GM19324 (cell line): ENCODE results near the gene KRTAP10-8.
"Not testable (repeated sequence)": the region's sequence is repeated elsewhere in the genome, so short reads cannot be mapped to it uniquely, and the experiment has no call there.

Experiments
- ATAC-seq: cut with Tn5 transposase; IDR thresholded peaks from one replicate; pipeline ENCODE4 v1.9.1; 2021; ENCODE audit warnings: mild to moderate bottlenecking, moderate library complexity; ENCODE audit not compliant: unreplicated experiment, low FRiP score

Gene KRTAP10-8

GRCh38 chr21:44637851-44638348 lies 26.0 kb downstream of the KRTAP10-8 start:
- ATAC-seq, result not testable (repeated sequence)

GRCh38 chr21:44638506-44639330 lies 26.8 kb downstream of the KRTAP10-8 start:
- not testable (repeated sequence) for ATAC-seq

GRCh38 chr21:44639331-44639655 lies 27.4 kb downstream of the KRTAP10-8 start:
- ATAC-seq, result no peak

GRCh38 chr21:44640761-44641160 lies 28.9 kb downstream of the KRTAP10-8 start:
- no peak for ATAC-seq

GRCh38 chr21:44643741-44644310 lies 31.9 kb downstream of the KRTAP10-8 start:
- ATAC-seq, result no peak

GRCh38 chr21:44644878-44645277 lies 33.0 kb downstream of the KRTAP10-8 start:
- ATAC-seq, result no peak

- not testable (repeated sequence) for ATAC-seq
These were observed 34.7 kb downstream of the KRTAP10-8 start, which contains the start of gene KRTAP10-11 for GRCh38 chr21:44646366-44647221. Gene KRTAP10-11 (plus strand): TSS chr21:44646414. CDS start chr21:44646459, 45 bp downstream.

- no peak for ATAC-seq
These were observed 35.3 kb downstream of the KRTAP10-8 start for GRCh38 chr21:44647222-44647552.

- no peak for ATAC-seq
These were observed 36.9 kb downstream of the KRTAP10-8 start for GRCh38 chr21:44648557-44649311.

GRCh38 chr21:44649521-44650100 lies 37.7 kb downstream of the KRTAP10-8 start:
- ATAC-seq, result no peak

GRCh38 chr21:44650265-44650972 lies 38.5 kb downstream of the KRTAP10-8 start:
- no peak for ATAC-seq

- no peak for ATAC-seq
These were observed 39.2 kb downstream of the KRTAP10-8 start for GRCh38 chr21:44650973-44651675.

GRCh38 chr21:44653123-44653522 lies 41.2 kb downstream of the KRTAP10-8 start:
- ATAC-seq, result no peak

GRCh38 chr21:44653656-44654575 lies 42.0 kb downstream of the KRTAP10-8 start:
- no peak for ATAC-seq

GRCh38 chr21:44654576-44655175 lies 42.8 kb downstream of the KRTAP10-8 start, which contains the start of gene KRTAP12-4:
Gene KRTAP12-4 (minus strand): TSS chr21:44654659. CDS start chr21:44654614, 45 bp downstream.
- no peak for ATAC-seq

- no peak for ATAC-seq
These were observed 45.0 kb downstream of the KRTAP10-8 start for GRCh38 chr21:44656868-44657267.
